PFSK-1 (cell line): ENCODE results near the gene ABCB8.

Experiments used
- FOXP2 ChIP-seq: optimal IDR thresholded peaks from 2 replicates; pipeline ENCODE3; 2011; ENCODE audit warnings: borderline replicate concordance, control low read depth, inconsistent platforms; ENCODE audit not compliant: insufficient read depth; ENCODE audit errors: extremely low read length, extremely low read depth
- POLR2AphosphoS5 ChIP-seq: IDR thresholded peaks from 2 replicates; pipeline ENCODE4 v1.6.1; 2012; ENCODE audit warnings: low read depth, mild to moderate bottlenecking, control low read depth, low read length, moderate library complexity
- SIN3A ChIP-seq: IDR thresholded peaks from 2 replicates; pipeline ENCODE4 v1.6.1; 2012; ENCODE audit warnings: mild to moderate bottlenecking, low read length, moderate library complexity, borderline replicate concordance; ENCODE audit not compliant: insufficient read depth
- TAF1 ChIP-seq: IDR thresholded peaks from 2 replicates; pipeline ENCODE4 v1.6.1; 2012; ENCODE audit warnings: low read length, control low read depth, borderline replicate concordance; ENCODE audit not compliant: insufficient read depth
- TF ChIP-seq, protein P1 (sequence below), 2 experiments: IDR thresholded peaks; 2 replicates each; pipeline versions ENCODE4 v1.6.1 to v1.8.0; 2011 to 2012; ENCODE audit warnings: low read depth in 2 of 2, low read length in 2 of 2, control low read depth in 1 of 2, inconsistent platforms in 1 of 2, mild to moderate bottlenecking in 1 of 2, moderate library complexity in 1 of 2; ENCODE audit not compliant: insufficient read depth in 1 of 2

DNA sequence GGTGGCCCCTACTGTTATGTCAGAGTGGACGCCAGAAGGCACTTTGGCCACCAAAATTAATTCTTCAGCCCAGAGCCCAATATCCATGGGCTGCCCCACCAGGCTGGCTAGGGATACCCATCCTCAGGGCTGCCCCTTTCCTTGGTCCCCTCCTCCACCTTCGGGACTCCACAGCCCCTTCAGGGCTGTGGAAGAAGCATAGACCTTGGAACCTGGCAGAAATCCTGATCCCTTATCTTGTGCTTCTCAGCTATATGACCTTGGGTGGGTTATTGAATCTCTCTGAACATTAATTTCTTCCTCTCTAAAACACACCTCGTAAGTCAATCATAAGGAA is 55.5 kb downstream of the ABCB8 start:
- TF ChIP-seq POLR2AphosphoS5 (no peak), TAF1 (no peak), SIN3A (no peak), FOXP2 (no peak)
- TF ChIP-seq, protein P1, sequence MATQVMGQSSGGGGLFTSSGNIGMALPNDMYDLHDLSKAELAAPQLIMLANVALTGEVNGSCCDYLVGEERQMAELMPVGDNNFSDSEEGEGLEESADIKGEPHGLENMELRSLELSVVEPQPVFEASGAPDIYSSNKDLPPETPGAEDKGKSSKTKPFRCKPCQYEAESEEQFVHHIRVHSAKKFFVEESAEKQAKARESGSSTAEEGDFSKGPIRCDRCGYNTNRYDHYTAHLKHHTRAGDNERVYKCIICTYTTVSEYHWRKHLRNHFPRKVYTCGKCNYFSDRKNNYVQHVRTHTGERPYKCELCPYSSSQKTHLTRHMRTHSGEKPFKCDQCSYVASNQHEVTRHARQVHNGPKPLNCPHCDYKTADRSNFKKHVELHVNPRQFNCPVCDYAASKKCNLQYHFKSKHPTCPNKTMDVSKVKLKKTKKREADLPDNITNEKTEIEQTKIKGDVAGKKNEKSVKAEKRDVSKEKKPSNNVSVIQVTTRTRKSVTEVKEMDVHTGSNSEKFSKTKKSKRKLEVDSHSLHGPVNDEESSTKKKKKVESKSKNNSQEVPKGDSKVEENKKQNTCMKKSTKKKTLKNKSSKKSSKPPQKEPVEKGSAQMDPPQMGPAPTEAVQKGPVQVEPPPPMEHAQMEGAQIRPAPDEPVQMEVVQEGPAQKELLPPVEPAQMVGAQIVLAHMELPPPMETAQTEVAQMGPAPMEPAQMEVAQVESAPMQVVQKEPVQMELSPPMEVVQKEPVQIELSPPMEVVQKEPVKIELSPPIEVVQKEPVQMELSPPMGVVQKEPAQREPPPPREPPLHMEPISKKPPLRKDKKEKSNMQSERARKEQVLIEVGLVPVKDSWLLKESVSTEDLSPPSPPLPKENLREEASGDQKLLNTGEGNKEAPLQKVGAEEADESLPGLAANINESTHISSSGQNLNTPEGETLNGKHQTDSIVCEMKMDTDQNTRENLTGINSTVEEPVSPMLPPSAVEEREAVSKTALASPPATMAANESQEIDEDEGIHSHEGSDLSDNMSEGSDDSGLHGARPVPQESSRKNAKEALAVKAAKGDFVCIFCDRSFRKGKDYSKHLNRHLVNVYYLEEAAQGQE (IDR thresholded peaks at IDR 0.05; ENCODE audit: insufficient read depth in 1 of 2, low read depth in 2 of 2, low read length in 2 of 2) = no peak
